ENCODE data around the gene ZNF37A. TPM values are rescaled to one million over a fixed set of nuclear protein-coding genes. Genes with fewer than 3 reads are reported as not detected.

ZNF37A gene
- polyA plus RNA-seq, result 5.4 to 8.7 TPM (median 6.9 TPM) in 3 replicates
- polyA plus RNA-seq (2011; ENCODE audit: low read depth), result 4.7 TPM
- polyA plus RNA-seq (2011; cell fraction: cytosol; rRNA removed), result 4.7 and 6.8 TPM in 2 replicates
- polyA plus RNA-seq (2011; cell fraction: nucleus; rRNA removed), result 13.2 and 16.2 TPM in 2 replicates
- 3.5 and 6.0 TPM in 2 replicates for polyA plus RNA-seq (2012; ENCODE audit: low replicate concordance)
- polyA minus RNA-seq, result 6.6 to 17.3 TPM (median 10.7 TPM) in 3 replicates
- 5.2 TPM for polyA minus RNA-seq (2011; cell fraction: cytosol; rRNA and poly(A)+ RNA removed)
- polyA minus RNA-seq (2011; cell fraction: nucleus; rRNA and poly(A)+ RNA removed), result 11.3 and 17.7 TPM in 2 replicates

GRCh38 chr10:38094158-38094926, at the start of gene ZNF37A:
ZNF37A (plus strand) TSS chr10:38094337; CDS start chr10:38096618, 2,281 bp downstream.
- Histone ChIP-seq H3K9me3 (ENCODE audit: control insufficient read depth, low read depth, low read length) (no peaks in the 10 kb centered on the region), H3K36me3 (ENCODE audit: control insufficient read depth in 2 of 2, extremely low read depth in 1 of 2, insufficient read depth in 2 of 2, low read length in 2 of 2) (peaks cover 2 to 3% of the 10 kb centered on the region in 2 experiments), H2AFZ (ENCODE audit: control insufficient read depth, low read length) (peak within 1 kb of the TSS; percentile 95), H3K79me2 (ENCODE audit: control insufficient read depth, insufficient read depth, low read length) (peaks cover 13% of the 10 kb centered on the region), H3K4me3 (ENCODE audit: control insufficient read depth in 2 of 3, extremely low read depth in 1 of 3, insufficient read depth in 2 of 3, low read depth in 1 of 3, low read length in 3 of 3) (peak within 1 kb of the TSS; percentile 73 to 93 (median 76)), H3K4me2 (ENCODE audit: control insufficient read depth, extremely low read depth, insufficient read depth, low read depth, low read length) (peak within 1 kb of the TSS; percentile 90), H4K20me1 (ENCODE audit: control insufficient read depth, extremely low read depth, insufficient read depth, low read length) (no peaks in the 10 kb centered on the region), H3K27me3 (ENCODE audit: control insufficient read depth, extremely low read depth, insufficient read depth, low read length) (no peaks in the 10 kb centered on the region), H3K27ac (ENCODE audit: control insufficient read depth, insufficient read depth, low read length) (peak within 1 kb of the TSS; percentile 67), H3K4me1 (ENCODE audit: control insufficient read depth, extremely low read depth, insufficient read depth, low read length) (no peaks in the 10 kb centered on the region), H3K9me1 (ENCODE audit: control insufficient read depth, extremely low read depth, insufficient read depth, low read length) (no peaks in the 10 kb centered on the region), H3K9ac (ENCODE audit: control insufficient read depth, extremely low read depth, insufficient read depth, low read length) (peak within 1 kb of the TSS; percentile 78)
- DNase-seq (ENCODE audit: low read depth, low spot score) (peak; percentile 73), FAIRE-seq (peak; percentile 81)
- TF ChIP-seq CTCF (optimal IDR thresholded peaks at IDR 0.05 in 1 of 3, IDR thresholded peaks at IDR 0.05 in 1 of 3, conservative IDR thresholded peaks at IDR 0.05 in 1 of 3; ENCODE audit: extremely low read depth in 1 of 3, insufficient read depth in 2 of 3, low read length in 3 of 3) (no peak), EZH2 (IDR thresholded peaks at IDR 0.05; ENCODE audit: low read length) (no peak)
- dilution Hi-C loops (cut with MboI; ENCODE audit: extremely low pct_ligation_motif_present, low sequenced_read_pairs), result no loop called here

- Histone ChIP-seq H3K9me1 (ENCODE audit: control insufficient read depth, extremely low read depth, insufficient read depth, low read length) (no peaks in the 10 kb centered on the region), H3K79me2 (ENCODE audit: control insufficient read depth, insufficient read depth, low read length) (no peaks in the 10 kb centered on the region), H3K4me2 (ENCODE audit: control insufficient read depth, extremely low read depth, insufficient read depth, low read depth, low read length) (no peak overlapping the region), H3K4me1 (ENCODE audit: control insufficient read depth, extremely low read depth, insufficient read depth, low read length) (no peaks in the 10 kb centered on the region), H3K4me3 (ENCODE audit: control insufficient read depth in 2 of 3, extremely low read depth in 1 of 3, insufficient read depth in 2 of 3, low read depth in 1 of 3, low read length in 3 of 3) (no peak overlapping the region), H3K9me3 (ENCODE audit: control insufficient read depth, low read depth, low read length) (no peaks in the 10 kb centered on the region), H4K20me1 (ENCODE audit: control insufficient read depth, extremely low read depth, insufficient read depth, low read length) (no peaks in the 10 kb centered on the region), H3K27me3 (ENCODE audit: control insufficient read depth, extremely low read depth, insufficient read depth, low read length) (no peaks in the 10 kb centered on the region), H2AFZ (ENCODE audit: control insufficient read depth, low read length) (no peak overlapping the region), H3K36me3 (ENCODE audit: control insufficient read depth in 2 of 2, extremely low read depth in 1 of 2, insufficient read depth in 2 of 2, low read length in 2 of 2) (peaks cover 0 to 3% of the 10 kb centered on the region in 2 experiments), H3K9ac (ENCODE audit: control insufficient read depth, extremely low read depth, insufficient read depth, low read length) (no peak overlapping the region), H3K27ac (ENCODE audit: control insufficient read depth, insufficient read depth, low read length) (no peak overlapping the region)
- no peak for DNase-seq (ENCODE audit: low read depth, low spot score)
- no peak for TF ChIP-seq EZH2 (IDR thresholded peaks at IDR 0.05; ENCODE audit: low read length)
- TF ChIP-seq CTCF (optimal IDR thresholded peaks at IDR 0.05 in 1 of 3, IDR thresholded peaks at IDR 0.05 in 1 of 3, conservative IDR thresholded peaks at IDR 0.05 in 1 of 3; ENCODE audit: extremely low read depth in 1 of 3, insufficient read depth in 2 of 3, low read length in 3 of 3), result no peak
- no peak for FAIRE-seq
- dilution Hi-C loops (cut with MboI; ENCODE audit: extremely low pct_ligation_motif_present, low sequenced_read_pairs), result no loop called here
These were observed 49.0 kb upstream of the ZNF37A start for GRCh38 chr10:38045129-38045528.
